ENCODE data around the gene CHPF.

Gene CHPF, protein sequence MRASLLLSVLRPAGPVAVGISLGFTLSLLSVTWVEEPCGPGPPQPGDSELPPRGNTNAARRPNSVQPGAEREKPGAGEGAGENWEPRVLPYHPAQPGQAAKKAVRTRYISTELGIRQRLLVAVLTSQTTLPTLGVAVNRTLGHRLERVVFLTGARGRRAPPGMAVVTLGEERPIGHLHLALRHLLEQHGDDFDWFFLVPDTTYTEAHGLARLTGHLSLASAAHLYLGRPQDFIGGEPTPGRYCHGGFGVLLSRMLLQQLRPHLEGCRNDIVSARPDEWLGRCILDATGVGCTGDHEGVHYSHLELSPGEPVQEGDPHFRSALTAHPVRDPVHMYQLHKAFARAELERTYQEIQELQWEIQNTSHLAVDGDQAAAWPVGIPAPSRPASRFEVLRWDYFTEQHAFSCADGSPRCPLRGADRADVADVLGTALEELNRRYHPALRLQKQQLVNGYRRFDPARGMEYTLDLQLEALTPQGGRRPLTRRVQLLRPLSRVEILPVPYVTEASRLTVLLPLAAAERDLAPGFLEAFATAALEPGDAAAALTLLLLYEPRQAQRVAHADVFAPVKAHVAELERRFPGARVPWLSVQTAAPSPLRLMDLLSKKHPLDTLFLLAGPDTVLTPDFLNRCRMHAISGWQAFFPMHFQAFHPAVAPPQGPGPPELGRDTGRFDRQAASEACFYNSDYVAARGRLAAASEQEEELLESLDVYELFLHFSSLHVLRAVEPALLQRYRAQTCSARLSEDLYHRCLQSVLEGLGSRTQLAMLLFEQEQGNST

GRCh38 chr2:219543596-219544358 is at the start of gene CHPF, which contains the start of gene TMEM198:
Gene CHPF (minus strand): TSS chr2:219543809. CDS start chr2:219543538, 271 bp downstream.
Gene TMEM198 (plus strand): TSS chr2:219544028. CDS start chr2:219544728, 700 bp downstream.
- DNase-seq: peak; percentile 96

- no peak for DNase-seq
These were observed 49.5 kb upstream of the CHPF start for GRCh38 chr2:219593154-219593553.

- no peak for DNase-seq
These were observed 49.1 kb upstream of the CHPF start for GRCh38 chr2:219592736-219593135.

GRCh38 chr2:219591091-219591490 is 47.5 kb upstream of the CHPF start:
- DNase-seq: no peak

DNA sequence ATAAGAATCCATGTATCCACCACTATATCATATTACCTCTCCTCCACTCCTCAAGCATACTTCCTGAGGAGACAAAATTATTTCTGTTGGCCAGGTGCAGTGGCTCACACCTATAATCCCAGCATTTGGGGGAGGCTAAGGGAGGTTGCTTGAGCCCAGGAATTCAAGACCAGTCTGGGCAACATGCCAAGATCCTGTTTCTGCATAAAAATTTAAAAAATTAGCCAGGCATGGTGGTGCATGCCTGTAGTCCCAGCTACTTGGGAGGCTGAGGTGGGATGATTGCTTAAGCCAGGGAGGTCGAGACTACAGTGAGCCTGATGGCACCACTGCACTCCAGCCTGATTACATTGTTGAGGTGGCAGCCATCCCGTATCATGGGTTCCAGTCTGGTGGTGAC is 37.7 kb upstream of the CHPF start:
- DNase-seq: no peak

GRCh38 chr2:219578811-219579613 is 35.4 kb upstream of the CHPF start:
- no peak for DNase-seq

DNA sequence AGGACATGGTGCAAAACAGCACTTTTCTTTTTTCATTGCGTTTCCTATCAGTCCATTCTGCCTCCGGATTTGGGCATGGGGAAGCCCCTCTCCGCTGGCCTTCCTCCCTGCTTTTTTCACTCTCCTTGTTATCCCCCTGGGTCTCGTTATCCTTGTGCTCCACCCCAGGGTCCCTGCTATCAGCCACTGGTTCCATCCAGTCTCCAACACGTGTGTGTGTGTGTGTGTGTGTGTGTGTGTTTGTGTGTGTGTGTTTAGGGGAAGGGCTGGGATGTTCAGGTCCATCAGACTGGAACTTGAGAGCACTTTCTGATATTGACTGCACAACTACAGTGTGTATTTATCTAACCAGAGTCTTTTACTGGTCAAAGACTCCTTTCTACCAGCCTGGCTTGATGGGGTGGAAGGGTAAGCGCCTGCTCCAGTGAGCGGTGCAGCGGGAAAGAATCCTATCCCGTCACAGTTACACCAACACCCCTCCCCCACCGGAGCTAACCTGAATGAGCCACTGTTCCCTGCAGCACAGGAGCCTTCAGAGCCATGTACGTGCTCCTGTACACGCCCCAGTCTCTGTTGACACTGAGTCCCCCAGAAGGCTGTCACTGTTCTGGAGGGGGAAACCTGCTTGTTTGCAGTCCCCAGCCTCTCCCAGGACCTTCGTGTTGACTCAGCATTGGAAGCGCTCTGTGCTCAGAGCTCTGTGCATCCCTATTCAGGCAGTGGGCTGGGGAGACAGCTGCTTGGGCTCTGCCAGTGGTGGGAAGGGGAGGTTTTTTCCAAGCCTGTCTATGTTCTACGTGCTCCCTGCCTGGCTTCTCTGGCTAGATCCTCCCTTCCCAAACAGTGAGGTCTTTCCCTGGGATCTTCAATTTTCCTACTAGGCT is 33.1 kb upstream of the CHPF start:
- no peak for DNase-seq

- no peak for DNase-seq
These were observed 32.2 kb upstream of the CHPF start for GRCh38 chr2:219575566-219576504.

GRCh38 chr2:219574484-219575311 is 31.1 kb upstream of the CHPF start:
- no peak for DNase-seq

- DNase-seq: no peak
These were observed 29.6 kb upstream of the CHPF start for GRCh38 chr2:219573166-219573565.

DNA sequence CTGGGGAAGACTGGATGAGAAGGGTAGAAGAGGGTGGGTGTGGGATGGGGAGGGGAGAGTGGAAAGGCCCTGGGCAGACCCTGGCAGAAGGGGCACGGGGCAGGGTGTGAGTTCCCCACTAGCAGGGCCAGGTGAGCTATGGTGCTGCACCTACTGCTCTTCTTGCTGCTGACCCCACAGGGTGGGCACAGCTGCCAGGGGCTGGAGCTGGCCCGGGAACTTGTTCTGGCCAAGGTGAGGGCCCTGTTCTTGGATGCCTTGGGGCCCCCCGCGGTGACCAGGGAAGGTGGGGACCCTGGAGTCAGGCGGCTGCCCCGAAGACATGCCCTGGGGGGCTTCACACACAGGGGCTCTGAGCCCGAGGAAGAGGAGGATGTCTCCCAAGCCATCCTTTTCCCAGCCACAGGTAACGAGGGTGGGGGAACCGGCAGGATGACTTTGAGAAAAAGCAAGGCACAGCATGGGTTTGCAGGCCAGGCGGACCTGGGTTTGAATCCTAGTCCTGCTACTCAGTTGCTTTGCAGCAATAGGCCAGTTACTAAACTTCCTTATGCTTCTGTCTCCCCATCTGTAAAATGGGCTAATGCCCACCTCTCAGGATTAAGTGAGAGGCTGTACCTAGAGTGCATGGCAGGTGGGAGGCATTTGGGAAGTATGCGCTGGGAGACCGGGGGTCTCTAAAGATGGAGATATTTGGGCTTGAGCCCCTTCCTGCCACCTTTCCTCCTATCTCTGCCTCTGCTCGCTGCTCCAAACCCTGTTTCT is 28.8 kb upstream of the CHPF start, which contains the start of gene INHA:
Gene INHA, plus strand, starts transcription at position 74 of the 765 bp plus-strand sequence. Its CDS starts 65 bp downstream, at position 139.
- DNase-seq: no peak

GRCh38 chr2:219571311-219572236 is 28.0 kb upstream of the CHPF start, which contains the start of gene OBSL1:
Gene OBSL1 (minus strand): TSS chr2:219571539. CDS start chr2:219571232, 307 bp downstream.
- DNase-seq: no peak

- no peak for DNase-seq
These were observed 27.3 kb upstream of the CHPF start for GRCh38 chr2:219570924-219571310.

GRCh38 chr2:219570194-219570923 is 26.8 kb upstream of the CHPF start:
- DNase-seq: no peak

DNA sequence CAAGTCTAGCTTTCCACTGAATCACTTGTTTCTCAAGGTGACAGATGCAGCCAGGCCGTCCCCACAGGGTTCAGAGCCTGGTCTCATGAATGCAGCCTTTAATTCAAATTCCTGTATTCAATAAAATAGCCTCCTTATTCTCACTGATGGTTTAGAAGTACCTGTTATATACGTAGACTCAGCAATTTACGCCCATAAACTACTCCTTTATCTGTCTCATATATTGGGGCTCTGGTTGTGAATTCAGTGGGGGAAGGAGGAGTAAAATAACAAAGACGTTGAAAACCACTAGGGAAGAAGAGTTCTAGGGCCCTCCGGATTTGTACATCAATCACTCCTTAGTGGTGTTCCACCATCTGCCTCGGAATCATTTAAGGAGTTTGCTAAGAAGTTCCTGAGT is 26.0 kb upstream of the CHPF start:
- DNase-seq: no peak

DNA sequence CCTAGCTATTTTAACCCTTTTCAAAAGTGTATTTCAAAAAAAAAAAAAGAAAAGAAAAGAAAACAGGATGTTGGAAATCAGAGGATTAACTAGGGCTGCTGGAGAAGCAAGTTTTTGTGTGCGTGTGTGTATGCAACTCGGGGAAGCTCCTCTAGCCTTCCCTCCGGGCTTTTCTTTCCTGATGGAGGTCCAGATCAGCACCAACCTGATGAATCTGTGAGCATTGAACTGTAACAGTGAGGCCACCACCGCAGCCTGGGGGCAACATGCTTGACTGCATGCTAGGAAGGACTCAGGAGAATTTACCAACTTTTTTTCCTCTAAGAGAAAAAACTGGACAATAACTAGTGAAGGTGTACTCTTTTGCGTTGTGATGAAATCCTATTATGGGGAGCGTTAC is 25.4 kb upstream of the CHPF start:
- no peak for DNase-seq

Measured in CD4-positive, alpha-beta T cell treated with Interleukin-15 for 1 hour (primary cell).